ENCODE data around the gene NEBL. TPM values are rescaled to one million over a fixed set of nuclear protein-coding genes. Genes with fewer than 3 reads are reported as not detected.

NEBL gene
- total and polyA plus RNA-seq, 9 donors = 1.2 to 7.2 (median 1.6) TPM

DNA sequence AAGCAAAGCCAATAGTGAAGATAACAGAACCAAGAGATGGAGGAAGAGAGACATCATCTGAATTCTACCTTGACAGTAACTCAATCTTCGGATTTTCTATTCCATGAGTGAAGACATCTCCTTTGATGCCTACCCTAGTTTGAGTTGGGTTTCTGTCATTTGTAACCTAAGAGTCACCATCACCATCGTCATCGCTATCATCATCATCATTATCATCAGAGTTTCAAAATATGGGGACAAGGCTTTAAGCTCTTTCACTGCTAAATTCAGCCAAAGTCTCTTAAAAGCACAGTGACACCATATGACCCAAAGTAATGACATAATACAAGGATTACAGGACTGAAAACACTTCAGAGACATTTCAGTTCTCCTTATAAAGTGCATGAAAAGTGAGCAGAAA lies 57.2 kb downstream of the NEBL start:
- 100% methylated on average over 2 of the region's 3 CpGs for WGBS (ENCODE audit: insufficient coverage)
- DNase-seq = no peak
- H3K9me3 ChIP-seq (replicated peaks; ENCODE audit: control insufficient read depth, low read depth, low read length) = peaks cover 8% of the 10 kb centered on the region
- H3K4me1 ChIP-seq (ENCODE audit: control insufficient read depth, insufficient read depth, low read length) = no peaks in the 10 kb centered on the region
- H3K4me3 ChIP-seq (ENCODE audit: low read length) = no peak overlapping the region
- no peaks in the 10 kb centered on the region for H3K36me3 ChIP-seq (ENCODE audit: control insufficient read depth, insufficient read depth, low read length)
- H3K27ac ChIP-seq (ENCODE audit: low read length) = no peak overlapping the region
- H3K27me3 ChIP-seq (ENCODE audit: control insufficient read depth, insufficient read depth, low read length) = no peaks in the 10 kb centered on the region

DNA sequence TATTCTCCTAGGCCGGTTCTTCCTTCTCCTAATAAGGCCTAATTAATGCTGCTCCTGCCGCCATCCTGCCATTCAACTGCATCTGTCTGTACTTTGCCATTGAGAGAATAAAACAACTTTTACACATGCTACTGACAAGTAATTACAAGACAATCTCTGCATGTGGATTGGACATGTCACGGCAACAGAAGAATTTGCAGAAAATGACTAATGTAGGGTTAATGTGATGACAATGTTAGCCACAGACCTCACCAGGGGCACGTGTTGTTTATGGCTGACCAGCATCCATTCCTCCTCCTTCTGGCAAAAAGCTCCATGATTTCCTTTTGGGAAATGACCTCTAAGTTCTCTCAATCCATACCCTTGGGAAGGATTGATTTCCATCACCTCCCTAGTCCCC lies 58.0 kb downstream of the NEBL start:
- Histone ChIP-seq H3K36me3 (ENCODE audit: control insufficient read depth, insufficient read depth, low read length) (no peaks in the 10 kb centered on the region), H3K4me3 (ENCODE audit: low read length) (no peak overlapping the region), H3K4me1 (ENCODE audit: control insufficient read depth, insufficient read depth, low read length) (no peaks in the 10 kb centered on the region), H3K27me3 (ENCODE audit: control insufficient read depth, insufficient read depth, low read length) (no peaks in the 10 kb centered on the region), H3K27ac (ENCODE audit: low read length) (no peak overlapping the region), H3K9me3 (replicated peaks; ENCODE audit: control insufficient read depth, low read depth, low read length) (peaks cover 8% of the 10 kb centered on the region)
- WGBS (ENCODE audit: insufficient coverage) = 100% methylated on average over 2 of the region's 4 CpGs
- no peak for DNase-seq

DNA sequence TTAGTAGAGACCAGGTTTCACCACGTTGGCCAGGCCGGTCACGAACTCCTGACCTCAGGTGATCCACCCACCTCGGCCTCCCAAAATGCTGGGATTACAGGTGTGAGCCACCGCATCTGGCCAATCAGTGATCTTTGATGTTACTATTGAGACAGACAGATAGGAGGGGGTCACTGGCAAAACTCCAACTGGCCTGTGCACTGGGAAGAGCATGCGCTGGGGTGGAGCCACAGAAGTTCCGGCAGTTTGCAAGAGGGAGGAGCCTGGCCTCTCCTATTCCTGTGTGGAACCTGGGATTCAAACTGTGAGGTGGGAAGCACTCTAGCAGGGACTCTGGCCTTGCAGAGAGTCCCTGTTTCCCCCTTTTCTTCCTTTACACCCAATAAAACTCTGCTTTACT lies 60.7 kb downstream of the NEBL start:
- Histone ChIP-seq H3K27me3 (ENCODE audit: control insufficient read depth, insufficient read depth, low read length) (no peaks in the 10 kb centered on the region), H3K9me3 (replicated peaks; ENCODE audit: control insufficient read depth, low read depth, low read length) (peaks cover 8% of the 10 kb centered on the region), H3K36me3 (ENCODE audit: control insufficient read depth, insufficient read depth, low read length) (no peaks in the 10 kb centered on the region), H3K4me3 (ENCODE audit: low read length) (no peak overlapping the region), H3K27ac (ENCODE audit: low read length) (no peak overlapping the region), H3K4me1 (ENCODE audit: control insufficient read depth, insufficient read depth, low read length) (no peaks in the 10 kb centered on the region)
- 91% methylated on average over 5 of the region's 7 CpGs for WGBS (ENCODE audit: insufficient coverage)
- DNase-seq = no peak

GRCh38 chr10:20835335-20835734 lies 61.8 kb downstream of the NEBL start:
- no peaks in the 10 kb centered on the region for H3K27me3 ChIP-seq (ENCODE audit: control insufficient read depth, insufficient read depth, low read length)
- 56% methylated on average over 2 of the region's 4 CpGs for WGBS (ENCODE audit: insufficient coverage)
- no peak for DNase-seq
- no peak overlapping the region for H3K27ac ChIP-seq (ENCODE audit: low read length)
- H3K4me3 ChIP-seq (ENCODE audit: low read length) = no peak overlapping the region
- no peaks in the 10 kb centered on the region for H3K4me1 ChIP-seq (ENCODE audit: control insufficient read depth, insufficient read depth, low read length)
- no peaks in the 10 kb centered on the region for H3K36me3 ChIP-seq (ENCODE audit: control insufficient read depth, insufficient read depth, low read length)
- peaks cover 8% of the 10 kb centered on the region for H3K9me3 ChIP-seq (replicated peaks; ENCODE audit: control insufficient read depth, low read depth, low read length)

GRCh38 chr10:20834825-20835224 lies 62.3 kb downstream of the NEBL start:
- no peaks in the 10 kb centered on the region for H3K27me3 ChIP-seq (ENCODE audit: control insufficient read depth, insufficient read depth, low read length)
- H3K36me3 ChIP-seq (ENCODE audit: control insufficient read depth, insufficient read depth, low read length) = no peaks in the 10 kb centered on the region
- H3K9me3 ChIP-seq (replicated peaks; ENCODE audit: control insufficient read depth, low read depth, low read length) = peaks cover 8% of the 10 kb centered on the region
- H3K27ac ChIP-seq (ENCODE audit: low read length) = no peak overlapping the region
- no peak overlapping the region for H3K4me3 ChIP-seq (ENCODE audit: low read length)
- no peaks in the 10 kb centered on the region for H3K4me1 ChIP-seq (ENCODE audit: control insufficient read depth, insufficient read depth, low read length)
- DNase-seq = no peak
- WGBS (ENCODE audit: insufficient coverage) = no CpG with 5 or more reads among the region's 2 CpGs

GRCh38 chr10:20822825-20823224 lies 74.3 kb downstream of the NEBL start:
- no peaks in the 10 kb centered on the region for H3K4me1 ChIP-seq (ENCODE audit: control insufficient read depth, insufficient read depth, low read length)
- DNase-seq = no peak
- no peak overlapping the region for H3K4me3 ChIP-seq (ENCODE audit: low read length)
- H3K27ac ChIP-seq (ENCODE audit: low read length) = no peak overlapping the region
- H3K9me3 ChIP-seq (replicated peaks; ENCODE audit: control insufficient read depth, low read depth, low read length) = no peaks in the 10 kb centered on the region
- no peaks in the 10 kb centered on the region for H3K36me3 ChIP-seq (ENCODE audit: control insufficient read depth, insufficient read depth, low read length)
- WGBS (ENCODE audit: insufficient coverage) = no CpG with 5 or more reads among the region's 4 CpGs
- no peaks in the 10 kb centered on the region for H3K27me3 ChIP-seq (ENCODE audit: control insufficient read depth, insufficient read depth, low read length)

DNA sequence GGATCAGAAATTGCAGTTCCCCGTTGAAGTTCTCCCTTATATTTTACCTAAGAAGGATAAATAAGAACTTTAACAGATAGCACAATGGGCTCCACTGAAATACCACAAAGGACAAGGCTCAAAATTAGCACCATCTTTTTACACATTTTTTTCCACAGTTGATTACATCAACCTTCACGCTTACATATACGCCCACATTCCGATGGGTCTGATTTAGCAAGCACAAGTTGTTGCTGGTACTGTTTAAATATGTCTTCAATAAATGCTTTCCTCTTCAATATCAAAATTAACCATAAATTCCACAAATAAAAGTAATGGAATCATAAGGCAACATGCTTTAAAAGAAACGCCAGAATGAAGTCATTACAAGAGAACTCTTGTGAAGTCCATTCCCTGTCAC lies 79.5 kb downstream of the NEBL start:
- H3K27me3 ChIP-seq (ENCODE audit: control insufficient read depth, insufficient read depth, low read length) = no peaks in the 10 kb centered on the region
- H3K4me3 ChIP-seq (ENCODE audit: low read length) = no peak overlapping the region
- H3K36me3 ChIP-seq (ENCODE audit: control insufficient read depth, insufficient read depth, low read length) = no peaks in the 10 kb centered on the region
- no peak overlapping the region for H3K27ac ChIP-seq (ENCODE audit: low read length)
- H3K4me1 ChIP-seq (ENCODE audit: control insufficient read depth, insufficient read depth, low read length) = no peaks in the 10 kb centered on the region
- H3K9me3 ChIP-seq (replicated peaks; ENCODE audit: control insufficient read depth, low read depth, low read length) = no peaks in the 10 kb centered on the region
- WGBS (ENCODE audit: insufficient coverage) = 83% methylated on average over 3 of the region's 5 CpGs
- no peak for DNase-seq

DNA sequence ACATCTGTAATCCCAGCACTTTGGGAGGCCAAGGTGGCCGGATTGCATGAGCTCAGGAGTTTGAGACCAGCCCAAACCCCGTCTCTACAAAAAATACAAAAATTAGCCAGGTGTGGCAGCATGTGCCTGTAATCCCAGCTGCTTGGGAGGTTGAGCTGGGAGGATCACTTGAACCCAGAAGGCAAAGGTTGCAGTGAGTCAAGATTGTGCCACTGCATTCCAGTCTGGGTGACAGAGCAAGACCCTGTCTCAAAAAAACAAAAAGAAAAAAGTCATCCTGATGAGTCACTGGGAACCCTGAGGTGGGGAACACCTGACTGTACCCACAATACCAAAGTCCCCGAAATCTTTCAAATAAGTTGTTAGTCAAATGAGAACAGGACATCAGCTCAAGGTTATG lies 80.0 kb downstream of the NEBL start:
- no peak overlapping the region for H3K27ac ChIP-seq (ENCODE audit: low read length)
- no peak for DNase-seq

GRCh38 chr10:20814116-20814515 lies 83.0 kb downstream of the NEBL start:
- no peaks in the 10 kb centered on the region for H3K27me3 ChIP-seq (ENCODE audit: control insufficient read depth, insufficient read depth, low read length)
- H3K36me3 ChIP-seq (ENCODE audit: control insufficient read depth, insufficient read depth, low read length) = no peaks in the 10 kb centered on the region
- H3K27ac ChIP-seq (ENCODE audit: low read length) = no peak overlapping the region
- no peak overlapping the region for H3K4me3 ChIP-seq (ENCODE audit: low read length)
- no CpG with 5 or more reads among the region's 5 CpGs for WGBS (ENCODE audit: insufficient coverage)
- H3K4me1 ChIP-seq (ENCODE audit: control insufficient read depth, insufficient read depth, low read length) = no peaks in the 10 kb centered on the region
- no peaks in the 10 kb centered on the region for H3K9me3 ChIP-seq (replicated peaks; ENCODE audit: control insufficient read depth, low read depth, low read length)
- no peak for DNase-seq

More for the DNA sequence above, 80.0 kb downstream of the NEBL start:
- H3K4me3 ChIP-seq (ENCODE audit: low read length) = no peak overlapping the region
- H3K27me3 ChIP-seq (ENCODE audit: control insufficient read depth, insufficient read depth, low read length) = no peaks in the 10 kb centered on the region
- H3K36me3 ChIP-seq (ENCODE audit: control insufficient read depth, insufficient read depth, low read length) = no peaks in the 10 kb centered on the region
- WGBS (ENCODE audit: insufficient coverage) = no CpG with 5 or more reads among the region's 3 CpGs
- no peaks in the 10 kb centered on the region for H3K9me3 ChIP-seq (replicated peaks; ENCODE audit: control insufficient read depth, low read depth, low read length)
- H3K4me1 ChIP-seq (ENCODE audit: control insufficient read depth, insufficient read depth, low read length) = no peaks in the 10 kb centered on the region

DNA sequence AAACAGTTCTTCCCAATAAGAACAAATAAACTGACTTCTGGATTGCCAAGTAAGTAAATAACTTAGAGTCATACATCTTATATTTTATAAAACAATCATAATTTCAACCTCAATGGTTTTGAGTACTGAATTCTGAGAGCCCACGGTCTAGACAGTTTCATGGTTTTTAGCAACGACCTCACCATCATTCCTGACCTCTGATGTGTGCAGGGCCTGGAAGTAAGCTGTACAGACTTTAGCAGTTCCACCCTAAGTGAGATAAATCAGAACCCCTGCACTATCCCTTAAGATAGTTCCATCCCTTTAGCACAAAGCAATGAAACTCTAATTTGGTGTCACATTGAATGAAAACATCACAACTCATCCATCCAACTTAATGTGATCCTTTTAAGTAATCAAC lies 86.0 kb downstream of the NEBL start:
- Histone ChIP-seq H3K9me3 (replicated peaks; ENCODE audit: control insufficient read depth, low read depth, low read length) (no peaks in the 10 kb centered on the region), H3K27me3 (ENCODE audit: control insufficient read depth, insufficient read depth, low read length) (no peaks in the 10 kb centered on the region), H3K36me3 (ENCODE audit: control insufficient read depth, insufficient read depth, low read length) (no peaks in the 10 kb centered on the region), H3K4me3 (ENCODE audit: low read length) (no peak overlapping the region), H3K4me1 (ENCODE audit: control insufficient read depth, insufficient read depth, low read length) (no peaks in the 10 kb centered on the region), H3K27ac (ENCODE audit: low read length) (no peak overlapping the region)
- WGBS (ENCODE audit: insufficient coverage) = no CpG with 5 or more reads among the region's 2 CpGs
- DNase-seq = no peak

DNA sequence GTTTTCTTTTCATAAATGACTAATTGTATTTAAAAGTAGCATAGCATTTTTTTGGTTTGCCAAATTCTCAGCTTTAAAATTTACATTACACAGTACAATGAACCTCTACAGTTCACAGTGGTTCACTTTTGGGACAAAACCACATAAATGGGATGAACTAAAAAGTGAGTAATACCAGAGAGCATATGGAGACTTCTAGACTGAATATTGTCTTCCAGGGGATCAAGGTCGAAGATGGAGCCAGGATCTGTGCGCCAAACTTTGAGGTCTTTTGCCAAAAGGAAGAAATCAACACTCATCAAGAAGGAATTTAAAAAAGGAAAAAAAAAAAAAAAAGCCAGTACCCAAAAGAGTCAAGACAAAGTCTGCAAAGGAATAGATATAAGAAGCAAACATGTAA lies 87.5 kb downstream of the NEBL start:
- H3K9me3 ChIP-seq (replicated peaks; ENCODE audit: control insufficient read depth, low read depth, low read length) = no peaks in the 10 kb centered on the region
- peak; percentile 10 for DNase-seq
- no peaks in the 10 kb centered on the region for H3K36me3 ChIP-seq (ENCODE audit: control insufficient read depth, insufficient read depth, low read length)
- no peak overlapping the region for H3K27ac ChIP-seq (ENCODE audit: low read length)
- H3K27me3 ChIP-seq (ENCODE audit: control insufficient read depth, insufficient read depth, low read length) = no peaks in the 10 kb centered on the region
- H3K4me3 ChIP-seq (ENCODE audit: low read length) = no peak overlapping the region
- H3K4me1 ChIP-seq (ENCODE audit: control insufficient read depth, insufficient read depth, low read length) = no peaks in the 10 kb centered on the region
- WGBS (ENCODE audit: insufficient coverage) = no CpG with 5 or more reads among the region's 2 CpGs

Data from muscle of leg (tissue), 11 donors.